Endothelial cell (in vitro differentiated cells): ENCODE data around the gene POLD3. TPM values are rescaled to one million over a fixed set of nuclear protein-coding genes. Genes with fewer than 3 reads are reported as not detected.

Experiments
- DNase-seq: peaks from one replicate; pipeline ENCODE4 v3.0.0; 2021; ENCODE audit warnings: low spot score
- H3K27ac Mint-ChIP-seq: one replicate; pipeline ENCODE4 v1.8.0; 2021; ENCODE audit warnings: mixed read lengths, inconsistent platforms; ENCODE audit not compliant: unreplicated experiment
- H3K27me3 Mint-ChIP-seq: one replicate; pipeline ENCODE4 v1.8.0; 2021; ENCODE audit warnings: mild to moderate bottlenecking, moderate library complexity, mixed read lengths, inconsistent platforms; ENCODE audit not compliant: unreplicated experiment
- H3K36me3 Mint-ChIP-seq: one replicate; pipeline ENCODE4 v1.8.0; 2021; ENCODE audit warnings: mild to moderate bottlenecking, low read depth, mixed read lengths, inconsistent platforms; ENCODE audit not compliant: unreplicated experiment
- H3K4me1 Mint-ChIP-seq: one replicate; pipeline ENCODE4 v1.8.0; 2021; ENCODE audit warnings: mild to moderate bottlenecking, mixed read lengths, inconsistent platforms; ENCODE audit not compliant: unreplicated experiment
- H3K4me3 Mint-ChIP-seq: one replicate; pipeline ENCODE4 v1.8.0; 2021; ENCODE audit warnings: mild to moderate bottlenecking, mixed read lengths, inconsistent platforms; ENCODE audit not compliant: unreplicated experiment
- H3K9me3 Mint-ChIP-seq: one replicate; pipeline ENCODE4 v1.8.0; 2021; ENCODE audit warnings: mixed read lengths, inconsistent platforms; ENCODE audit not compliant: unreplicated experiment
- CTCF ChIP-seq: fragments of 200-600 bp; sonication (generic); IDR thresholded peaks from one replicate; pipeline ENCODE4 v1.5.0; 2021; ENCODE audit warnings: antibody characterized with exemption; ENCODE audit not compliant: unreplicated experiment
- total RNA-seq: library from RNA; stranded (reverse); fragmentation: NEBNext Ultra II Directional; extraction: Animal tissue kit (Norgen Biotek cat#: 25700); gene quantifications from one replicate; pipeline ENCODE4 v1.2.1, GENCODE V29; 2021; ENCODE audit not compliant: unreplicated experiment

The POLD3 gene
- total RNA-seq, 1 donor from 2014 or later, result 16.0 TPM

GRCh38 chr11:74670171-74670570, 77.8 kb downstream of the POLD3 start:
- no peaks in the 10 kb centered on the region for H3K9me3 Mint-ChIP-seq
- DNase-seq, result no peak
- peaks cover 4% of the 10 kb centered on the region for H3K27me3 Mint-ChIP-seq
- peaks cover 2% of the 10 kb centered on the region for H3K4me1 Mint-ChIP-seq
- H3K4me3 Mint-ChIP-seq, result no peak overlapping the region
- no peaks in the 10 kb centered on the region for H3K36me3 Mint-ChIP-seq
- no peak overlapping the region for H3K27ac Mint-ChIP-seq
- TF ChIP-seq CTCF, result no peak

- no peak for DNase-seq
- H3K9me3 Mint-ChIP-seq, result no peaks in the 10 kb centered on the region
- no peak overlapping the region for H3K27ac Mint-ChIP-seq
- H3K4me3 Mint-ChIP-seq, result no peak overlapping the region
- TF ChIP-seq CTCF, result no peak
- H3K36me3 Mint-ChIP-seq, result no peaks in the 10 kb centered on the region
- H3K4me1 Mint-ChIP-seq, result peaks cover 2% of the 10 kb centered on the region
- peaks cover 7% of the 10 kb centered on the region for H3K27me3 Mint-ChIP-seq
Measured at GRCh38 chr11:74671520-74672196, 79.3 kb downstream of the POLD3 start.

DNA sequence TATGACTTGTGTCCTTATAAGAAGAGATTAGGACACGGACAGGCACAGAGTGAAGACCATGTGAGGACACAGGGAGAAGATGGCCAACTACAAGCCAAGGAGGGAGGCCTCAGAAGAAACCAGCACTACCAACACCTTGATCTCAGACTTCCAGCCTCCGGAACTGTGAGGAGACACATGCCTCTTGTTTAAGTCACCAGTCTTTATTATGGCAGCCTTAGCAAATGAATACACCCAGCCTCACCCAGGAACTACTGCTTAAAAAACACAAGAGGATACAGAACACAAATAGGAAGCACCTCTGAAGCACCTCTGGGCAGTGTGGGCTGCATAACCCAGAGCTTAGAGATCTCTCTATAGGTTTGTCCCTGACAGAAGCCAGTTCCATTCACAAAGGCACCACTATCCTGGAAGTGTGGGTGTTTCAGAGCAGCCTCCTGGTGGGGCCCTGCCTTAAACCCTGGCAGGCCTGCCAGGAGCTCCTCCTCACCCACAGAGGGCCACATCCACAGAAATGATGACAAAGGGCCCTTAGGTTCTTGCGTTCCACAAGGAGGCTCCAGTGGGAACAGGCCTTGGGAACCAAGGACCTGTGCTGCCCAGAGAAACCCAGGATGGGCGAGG, 80.1 kb downstream of the POLD3 start:
- H3K27ac Mint-ChIP-seq, result no peak overlapping the region
- peak overlapping the region; percentile 62 for H3K4me3 Mint-ChIP-seq
- TF ChIP-seq CTCF, result no peak
- DNase-seq, result no peak
- H3K27me3 Mint-ChIP-seq, result peaks cover 10% of the 10 kb centered on the region
- no peaks in the 10 kb centered on the region for H3K9me3 Mint-ChIP-seq
- H3K4me1 Mint-ChIP-seq, result peaks cover 2% of the 10 kb centered on the region
- H3K36me3 Mint-ChIP-seq, result no peaks in the 10 kb centered on the region

DNA sequence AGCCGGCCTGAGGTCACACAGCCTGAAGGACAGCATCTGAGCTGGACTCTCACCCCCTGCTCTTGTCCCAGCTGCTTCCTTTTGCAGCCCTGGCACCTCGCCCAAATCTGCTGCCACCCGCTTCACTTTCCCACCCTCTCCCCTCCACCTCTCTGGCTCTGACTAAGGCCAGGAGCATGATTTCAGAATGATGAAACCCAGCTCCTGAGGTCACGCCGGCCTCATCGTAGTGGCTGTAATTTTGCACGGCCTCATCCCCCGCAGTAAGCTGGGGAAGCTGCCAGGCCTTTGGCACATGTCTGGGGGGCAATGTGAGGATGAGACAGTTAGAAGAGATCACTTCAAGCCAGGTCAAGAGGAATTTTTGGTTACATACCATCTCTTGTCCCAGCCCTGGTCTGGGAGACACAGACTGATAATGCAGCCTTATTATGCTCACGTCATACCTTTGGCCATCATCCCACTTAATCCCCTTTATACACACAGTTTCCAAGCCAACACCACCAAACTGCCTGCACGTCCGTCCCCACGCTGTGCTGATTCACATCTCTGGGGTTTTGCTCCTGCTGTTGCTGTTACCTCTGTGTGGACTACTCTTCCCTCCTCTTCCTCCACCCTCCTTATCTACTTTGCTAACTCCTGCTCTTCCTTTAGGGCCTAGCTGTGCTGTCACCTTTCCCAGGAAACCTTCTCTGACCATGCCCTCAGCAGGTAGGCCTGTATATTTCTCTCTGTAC, 80.7 kb downstream of the POLD3 start:
- H3K27me3 Mint-ChIP-seq, result peaks cover 10% of the 10 kb centered on the region

More for the DNA sequence above, 80.7 kb downstream of the POLD3 start:
- Mint-ChIP-seq H3K4me1 (peaks cover 2% of the 10 kb centered on the region), H3K36me3 (no peaks in the 10 kb centered on the region), H3K4me3 (no peak overlapping the region), H3K9me3 (no peaks in the 10 kb centered on the region), H3K27ac (no peak overlapping the region)
- no peak for DNase-seq
- no peak for TF ChIP-seq CTCF
